ENCODE measurements around the gene KIAA1328.
A peak's percentile ranks its signal among the peaks of the same experiment; 100 is the strongest.
"Not testable (repeated sequence)": the region's sequence is repeated elsewhere in the genome, so short reads cannot be mapped to it uniquely, and the experiment has no call there.

The KIAA1328 gene

DNA sequence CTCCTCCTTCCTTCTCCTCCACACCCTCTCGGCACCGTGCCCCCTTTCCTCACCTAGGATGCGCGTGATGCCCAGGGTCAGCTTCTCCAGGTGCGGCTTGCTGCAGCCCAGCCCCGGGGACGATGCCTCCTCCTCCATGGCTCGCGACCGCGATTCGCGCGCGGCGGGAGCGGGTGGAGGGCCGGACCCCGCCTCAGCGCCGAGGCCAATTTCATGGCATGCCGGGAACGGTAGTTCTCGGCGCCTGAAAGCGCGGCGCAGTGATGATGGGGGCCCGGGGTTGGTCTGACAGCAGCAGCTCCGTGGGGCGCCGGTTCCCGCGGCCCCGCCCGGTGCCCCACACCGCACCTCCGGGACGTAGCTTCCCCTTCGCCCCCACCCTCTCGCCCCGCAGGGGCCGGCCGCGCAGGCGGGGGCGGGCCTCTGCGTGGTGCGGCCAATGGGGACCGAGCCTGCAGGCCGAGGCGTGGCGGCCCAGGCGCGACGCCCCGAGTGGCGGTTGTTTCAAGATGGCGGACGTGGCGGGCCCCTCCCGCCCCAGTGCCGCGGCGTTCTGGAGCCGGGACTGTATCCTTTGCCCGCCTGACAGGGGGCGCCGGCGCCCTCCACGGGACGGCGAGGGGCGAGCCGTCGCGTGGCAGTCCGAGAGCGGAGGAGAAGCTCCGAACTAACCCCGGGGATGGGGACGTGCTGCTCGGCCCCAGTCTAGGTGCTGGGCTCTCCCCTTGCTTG lies at the start of gene KIAA1328, which contains the start of gene TPGS2:
KIAA1328 (plus strand) TSS at position 498 of the 732 bp plus-strand sequence; CDS start at position 510, 12 bp downstream.
TPGS2 (minus strand) TSS at position 373 of the 732 bp plus-strand sequence; CDS start at position 138, 235 bp downstream.
- DNase-seq = peak; percentile 57

DNA sequence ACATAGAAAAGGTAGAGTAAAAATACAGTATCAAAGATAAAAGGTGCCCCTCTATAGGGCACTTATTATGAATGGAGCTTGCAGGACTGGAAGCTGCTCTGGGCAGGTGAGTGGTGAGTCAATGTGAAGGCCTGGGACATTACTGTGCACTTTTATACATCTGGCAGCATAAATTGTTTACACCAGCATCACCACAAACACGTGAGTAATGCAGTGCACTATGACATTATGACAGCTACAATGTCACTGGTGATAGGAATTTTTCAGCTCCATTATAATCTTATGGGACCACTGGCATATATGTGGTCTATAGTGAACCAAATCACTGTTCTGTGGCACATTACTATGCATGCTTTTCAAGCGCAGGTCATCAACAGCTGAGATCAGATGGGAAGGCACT lies 48.2 kb upstream of the KIAA1328 start:
- no peak for DNase-seq

DNA sequence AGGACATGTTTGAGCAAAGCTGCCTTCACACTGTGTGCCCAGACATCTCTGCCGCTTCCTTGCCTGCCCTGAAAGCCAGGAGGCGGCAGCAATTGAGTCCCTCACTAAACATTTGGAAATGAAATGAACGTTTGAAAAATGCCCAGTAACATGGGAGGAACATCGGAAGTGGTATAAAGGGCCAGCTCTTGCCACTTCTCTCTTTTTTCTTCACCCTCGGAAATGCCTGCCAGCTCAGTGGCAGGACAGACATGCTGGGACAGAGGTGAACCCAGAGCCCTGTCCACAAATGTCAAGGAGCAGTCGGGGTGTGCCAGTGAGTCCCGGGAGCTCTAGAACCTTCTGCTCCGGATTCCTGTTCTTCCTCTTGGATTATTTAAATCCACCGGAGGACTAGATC lies 46.2 kb upstream of the KIAA1328 start:
- DNase-seq = no peak

DNA sequence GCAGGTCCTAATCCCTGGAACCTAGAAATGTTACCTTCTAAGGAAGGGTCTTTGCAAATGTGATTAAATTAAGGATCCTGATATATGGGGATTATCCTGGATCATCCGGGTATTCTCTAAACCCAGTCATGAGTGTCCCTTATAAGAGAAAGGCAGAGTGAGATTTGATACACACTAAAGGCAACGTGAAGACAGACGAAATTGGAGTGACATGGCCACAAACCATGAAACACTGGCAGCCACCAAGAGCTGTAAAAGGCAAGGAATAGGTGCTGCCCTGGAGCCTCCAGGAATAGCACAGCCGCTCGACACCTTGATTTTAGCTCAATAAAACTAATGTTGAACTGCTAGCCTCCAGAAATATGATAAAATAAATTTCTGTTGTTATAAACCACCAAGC lies 45.1 kb upstream of the KIAA1328 start:
- DNase-seq = no peak

DNA sequence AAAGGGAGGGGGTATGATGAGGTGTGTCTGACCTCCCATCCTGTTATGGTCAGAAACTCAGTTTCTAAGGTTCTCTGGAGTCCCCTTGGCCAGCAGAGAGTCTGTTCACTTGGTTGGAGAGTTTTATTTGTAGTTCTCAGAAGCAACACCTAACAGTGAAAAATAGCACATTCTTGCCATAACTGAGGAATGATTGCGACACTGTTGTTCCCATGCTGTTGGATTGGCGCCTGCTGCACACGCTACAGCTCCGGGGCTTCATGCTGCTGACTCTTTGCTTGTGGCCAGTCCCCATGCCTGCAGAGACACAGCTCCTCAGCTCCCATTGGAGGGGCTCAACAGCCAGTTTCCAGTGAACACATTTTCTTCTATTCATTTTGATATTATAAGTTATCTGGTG lies 42.2 kb upstream of the KIAA1328 start:
- no peak for DNase-seq

DNA sequence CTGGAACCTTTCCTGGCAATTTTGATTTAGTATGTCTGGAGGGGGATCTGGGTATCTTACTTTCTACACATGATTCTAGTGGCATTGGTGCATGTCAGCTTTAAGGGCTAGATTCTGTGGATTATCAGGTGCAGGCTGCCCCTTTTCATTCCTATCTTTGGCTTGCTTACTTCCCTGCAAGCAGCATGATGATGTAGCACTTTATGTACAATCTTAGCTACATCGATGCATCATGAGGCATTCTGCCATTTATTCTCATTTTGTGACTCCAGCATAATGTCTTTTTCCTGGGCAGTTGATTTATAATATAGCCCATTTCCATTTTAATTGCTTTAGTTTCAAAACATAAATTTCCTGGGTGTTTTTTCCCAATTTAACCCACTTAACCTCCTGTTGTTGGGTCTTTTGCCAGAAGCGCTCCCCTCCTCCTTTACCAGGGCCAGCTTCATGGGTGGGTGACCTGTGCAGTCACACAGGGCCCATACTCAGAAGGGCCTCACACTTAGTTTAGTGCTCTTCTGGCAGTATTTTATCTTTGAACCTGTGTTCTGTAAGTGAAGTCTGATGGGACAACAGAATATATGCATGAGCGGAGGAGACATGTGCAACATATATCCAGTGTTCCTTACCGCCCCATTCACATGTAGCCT lies 36.2 kb upstream of the KIAA1328 start:
- DNase-seq = no peak

DNA sequence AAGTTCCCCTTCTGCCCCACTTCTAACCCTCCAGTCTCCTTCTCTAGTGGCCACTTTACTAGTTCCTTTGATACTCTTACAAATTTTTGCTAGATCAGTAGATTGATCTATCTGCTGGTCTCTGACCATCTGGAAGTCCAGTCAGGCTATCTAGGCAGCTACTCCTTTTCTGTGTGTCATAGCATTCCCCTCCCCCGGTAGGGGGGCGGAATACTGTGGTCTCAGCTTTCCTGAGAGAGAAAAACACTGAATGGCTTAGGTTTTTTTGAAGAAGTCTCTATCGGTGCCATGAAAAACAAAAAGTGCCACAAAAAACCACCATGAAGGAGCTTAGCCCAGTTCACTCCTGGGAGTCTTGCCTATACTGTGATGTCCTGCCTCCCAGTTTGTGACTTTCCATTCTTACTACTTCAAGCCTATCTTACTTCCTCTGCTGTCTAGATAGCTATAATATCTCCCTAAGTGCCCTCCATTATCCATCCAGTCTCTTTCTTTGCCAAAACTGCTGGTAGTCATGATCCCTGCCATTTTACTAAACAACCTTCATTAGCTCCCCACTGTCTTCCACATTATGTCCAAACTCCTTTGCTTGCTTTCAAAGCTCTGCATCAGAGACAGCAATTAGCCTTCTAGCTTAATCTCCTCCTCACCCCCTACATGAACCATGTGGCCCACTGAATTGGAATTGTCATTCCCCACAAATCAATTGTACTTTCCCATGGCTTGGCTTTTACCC lies 30.0 kb upstream of the KIAA1328 start:
- no peak for DNase-seq

DNA sequence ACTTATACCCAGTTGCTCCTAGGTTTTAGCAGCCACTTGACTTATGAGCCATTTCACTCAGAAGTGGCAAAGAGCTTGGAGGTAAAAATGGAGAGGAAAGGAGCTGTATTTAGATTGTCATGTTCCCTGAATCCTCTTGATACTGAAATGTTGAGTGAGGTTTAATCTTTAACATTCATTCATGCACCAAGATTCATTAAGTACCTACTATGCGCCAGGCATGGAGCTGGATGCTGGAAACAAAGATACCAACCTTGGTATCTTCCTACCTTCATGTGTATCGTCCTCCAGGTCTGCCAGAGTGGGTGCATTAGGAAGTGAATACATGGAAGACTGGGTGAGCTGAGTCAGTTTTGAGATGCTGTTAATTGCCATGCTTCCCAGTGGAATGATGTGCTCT lies 23.8 kb upstream of the KIAA1328 start:
- no peak for DNase-seq

DNA sequence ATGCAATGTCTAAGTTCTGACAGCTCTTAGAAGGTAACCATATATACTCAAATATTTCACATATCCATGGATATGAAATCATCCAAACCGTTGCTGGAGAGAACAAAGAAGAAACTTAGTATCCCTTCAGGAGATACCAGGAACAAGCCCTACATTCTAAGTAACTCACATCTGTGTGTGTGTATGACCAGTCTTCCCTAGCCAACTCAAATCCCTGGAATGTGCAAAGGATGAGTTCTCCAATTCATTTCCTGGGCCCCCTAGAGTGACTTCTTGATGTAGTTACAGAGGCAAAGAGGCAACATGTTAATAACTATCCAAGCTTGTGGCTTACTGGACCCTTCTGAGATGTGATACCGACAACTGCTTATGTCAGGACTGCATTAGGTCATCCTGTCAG lies 20.2 kb upstream of the KIAA1328 start:
- DNase-seq = no peak

DNA sequence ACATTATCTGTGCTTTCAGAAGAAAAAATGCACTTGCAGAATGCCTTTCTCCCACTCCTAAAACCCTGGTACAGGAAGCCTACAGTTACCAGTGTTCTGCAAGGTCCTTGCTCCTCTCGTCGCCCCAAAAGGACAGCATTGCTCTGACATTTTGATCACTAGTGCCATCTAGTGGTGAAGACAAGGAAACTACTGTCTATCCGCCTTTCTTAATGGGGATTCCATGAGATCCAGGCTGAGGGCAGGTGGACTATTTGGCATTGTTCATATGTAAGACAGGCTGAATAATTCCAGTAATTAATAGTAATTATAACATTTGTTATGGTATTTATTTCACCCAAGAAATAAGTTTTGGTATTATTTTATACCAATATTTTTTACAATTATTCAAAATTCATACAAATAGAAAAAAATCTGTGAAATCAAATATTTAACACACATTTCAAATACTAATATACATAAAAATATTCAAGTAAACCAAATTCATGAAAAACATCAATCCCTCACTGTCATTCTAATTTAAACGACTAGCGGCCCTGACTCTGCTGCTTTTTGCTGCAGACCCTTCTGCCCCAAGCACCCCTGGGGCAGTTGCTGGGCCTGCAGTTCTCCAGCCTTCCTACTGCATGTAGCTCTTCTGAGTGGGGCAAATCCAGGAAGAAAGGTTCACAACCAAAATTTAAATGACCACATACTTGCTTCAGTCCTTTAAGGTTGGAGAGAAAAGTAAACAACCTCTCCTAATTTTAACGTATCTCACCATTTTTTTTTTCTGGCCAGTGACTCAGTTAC lies 19.1 kb upstream of the KIAA1328 start:
- DNase-seq = peak; percentile 24

DNA sequence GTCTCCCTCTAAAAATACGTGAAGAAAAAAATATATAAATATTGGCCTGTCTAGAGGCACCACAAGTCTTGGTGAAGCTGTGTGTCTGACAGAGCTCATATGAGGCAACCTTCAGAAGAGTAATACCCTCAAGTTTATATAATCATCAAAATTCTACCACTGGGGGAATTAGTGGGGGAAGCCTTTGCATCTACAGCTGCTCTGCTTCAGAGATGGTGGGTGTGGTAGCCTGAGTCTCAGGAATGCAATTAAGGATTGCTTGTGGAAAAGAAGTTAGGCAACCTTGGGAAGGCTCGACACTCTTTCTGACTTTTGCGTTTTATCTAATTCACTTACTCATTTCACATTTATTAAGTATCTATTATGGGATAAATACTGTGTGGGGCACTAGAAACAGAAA lies 17.5 kb upstream of the KIAA1328 start:
- DNase-seq = no peak

DNA sequence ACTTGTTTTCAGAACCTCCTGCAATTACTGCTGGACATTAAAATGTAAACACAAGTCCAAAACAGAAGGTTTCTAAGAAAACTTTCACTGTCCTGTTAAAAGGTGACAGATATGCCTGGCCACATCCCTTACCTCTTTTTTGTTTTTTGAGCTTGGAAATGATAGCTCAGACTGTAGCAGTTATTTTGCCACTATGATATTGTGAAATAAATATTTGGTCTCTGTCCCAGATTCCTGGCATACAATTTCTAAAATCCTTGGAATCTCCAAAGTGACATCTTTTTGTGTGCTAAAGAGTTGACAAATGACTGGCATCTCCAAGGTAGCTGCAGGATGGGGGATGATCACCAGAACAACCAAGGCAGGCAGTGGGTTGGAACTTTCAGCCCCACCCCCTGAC lies 17.0 kb upstream of the KIAA1328 start:
- no peak for DNase-seq

DNA sequence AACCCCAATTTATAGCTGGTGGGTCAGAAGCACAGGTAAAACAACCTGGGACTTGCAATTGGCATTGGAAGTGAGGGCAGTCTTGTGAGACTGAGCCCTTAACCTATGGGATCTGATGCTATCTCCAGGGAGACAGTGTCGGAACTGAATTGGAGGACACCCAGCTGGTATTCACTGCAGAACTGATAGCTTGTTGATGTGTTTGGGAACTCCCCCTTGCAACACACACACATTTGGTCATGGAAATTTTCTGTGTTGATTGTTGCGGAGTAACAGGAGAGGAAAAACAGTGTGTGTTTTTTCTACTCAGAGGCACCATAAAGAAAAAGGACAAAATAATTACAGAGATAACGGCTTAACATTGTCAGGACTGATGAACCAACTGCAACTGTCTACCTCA lies 16.2 kb upstream of the KIAA1328 start:
- no peak for DNase-seq

DNA sequence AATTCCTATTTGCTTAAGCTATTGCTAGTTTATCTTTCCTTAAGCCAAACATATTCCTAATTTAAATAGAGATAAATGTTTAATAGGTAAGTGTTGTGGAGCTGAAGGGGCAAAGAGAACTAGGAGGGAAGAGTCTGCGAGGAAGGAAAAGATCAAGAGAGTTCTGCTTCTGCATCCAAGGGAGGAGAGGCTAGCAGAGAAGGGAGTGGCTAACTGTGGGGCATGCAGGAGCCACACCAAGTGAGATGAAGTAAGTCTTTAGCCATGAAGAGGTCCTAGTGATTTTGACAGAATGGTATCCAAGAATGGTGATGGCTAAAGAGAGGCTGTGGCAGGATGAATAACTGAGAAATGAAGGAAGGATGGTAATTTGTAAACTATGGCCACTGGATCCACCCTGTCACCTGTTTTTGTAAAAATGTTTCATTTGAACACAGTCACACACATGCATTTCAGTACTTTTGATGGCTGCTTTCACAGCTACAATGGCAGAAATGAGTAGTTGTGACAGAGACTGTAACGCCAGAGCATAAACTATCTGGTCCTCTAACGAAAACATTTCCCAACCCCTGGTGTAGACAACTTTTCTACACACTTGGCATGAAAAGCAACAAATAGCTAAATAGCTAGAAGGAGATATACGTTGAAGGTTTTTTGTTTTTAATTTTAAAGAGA lies 15.7 kb upstream of the KIAA1328 start:
- no peak for DNase-seq

DNA sequence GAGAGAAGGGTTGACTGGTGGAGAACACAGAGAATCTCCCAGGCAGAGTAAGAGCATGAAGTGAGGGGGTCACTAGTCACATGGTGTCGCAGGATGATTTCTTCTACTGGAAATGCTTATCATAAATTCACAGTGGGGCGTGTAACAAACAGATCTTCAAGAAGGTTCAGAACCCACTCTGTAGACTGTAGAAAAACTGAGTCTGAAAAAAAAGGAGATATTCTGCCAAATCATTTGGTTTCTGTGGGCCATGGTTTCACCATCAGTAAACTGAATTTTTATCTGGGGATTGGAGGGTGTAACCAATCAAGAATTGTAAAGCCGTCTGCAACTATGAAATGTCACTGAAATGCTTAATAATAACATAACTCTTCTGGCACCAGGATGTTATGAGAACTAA lies 15.1 kb upstream of the KIAA1328 start:
- DNase-seq = no peak

DNA sequence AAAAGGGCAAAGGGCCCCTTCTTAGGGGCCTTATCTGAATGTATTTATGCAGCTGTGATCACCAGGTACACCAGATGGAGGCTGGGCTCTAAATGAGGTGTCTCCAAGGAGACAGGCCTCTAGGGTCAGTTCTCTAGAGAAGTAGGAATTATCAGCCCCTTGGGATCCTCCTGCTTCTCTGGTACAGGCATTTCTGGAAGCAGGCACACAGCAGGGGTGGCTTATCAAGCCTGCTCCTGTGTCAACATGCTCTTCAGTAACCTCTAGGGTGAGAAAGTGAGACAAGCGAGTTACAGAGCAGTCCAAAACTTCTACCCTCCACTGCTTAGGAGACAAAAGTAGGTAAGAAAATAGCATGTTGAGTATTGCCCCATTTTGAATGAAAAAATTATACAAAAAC lies 13.9 kb upstream of the KIAA1328 start:
- DNase-seq = no peak

DNA sequence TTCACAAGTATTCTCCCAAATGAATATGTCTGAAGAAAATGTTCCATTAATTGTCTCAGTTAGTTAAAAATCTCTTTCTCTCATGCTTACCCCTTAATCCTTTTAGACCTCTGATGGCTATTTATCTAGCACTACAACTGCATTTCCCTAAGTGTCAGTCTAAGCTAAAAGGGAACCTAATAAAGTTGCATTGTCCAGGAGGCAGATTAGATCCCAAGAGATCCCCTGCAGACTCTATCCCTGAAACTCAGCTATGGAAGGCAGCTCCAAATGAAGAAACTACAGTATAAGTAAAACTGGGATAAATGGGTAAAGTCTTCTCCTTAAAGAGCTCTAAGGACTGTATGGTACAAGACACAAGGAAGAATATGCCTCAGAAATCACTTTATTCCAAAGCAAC lies 12.8 kb upstream of the KIAA1328 start:
- DNase-seq = not testable (repeated sequence)

DNA sequence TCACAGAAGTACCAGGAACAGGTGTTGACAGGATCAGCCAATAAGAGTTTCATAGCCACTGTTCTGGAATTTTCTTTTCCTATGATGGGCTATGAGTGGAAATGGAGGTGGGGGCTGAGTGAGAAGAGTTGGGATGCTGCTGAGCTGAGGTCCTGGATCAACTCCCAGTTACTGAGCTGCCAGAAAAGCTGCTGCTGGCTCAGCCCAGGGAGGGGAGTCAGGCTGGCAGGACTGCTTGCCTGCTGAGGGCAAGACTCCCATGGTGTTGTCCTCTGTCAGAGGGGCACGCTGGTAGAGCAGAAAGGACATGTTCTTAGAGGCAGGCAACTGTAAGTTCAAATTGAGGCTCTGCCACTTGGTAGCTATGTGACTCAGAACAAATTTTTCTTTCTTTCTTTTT lies 11.9 kb upstream of the KIAA1328 start:
- no peak for DNase-seq

DNA sequence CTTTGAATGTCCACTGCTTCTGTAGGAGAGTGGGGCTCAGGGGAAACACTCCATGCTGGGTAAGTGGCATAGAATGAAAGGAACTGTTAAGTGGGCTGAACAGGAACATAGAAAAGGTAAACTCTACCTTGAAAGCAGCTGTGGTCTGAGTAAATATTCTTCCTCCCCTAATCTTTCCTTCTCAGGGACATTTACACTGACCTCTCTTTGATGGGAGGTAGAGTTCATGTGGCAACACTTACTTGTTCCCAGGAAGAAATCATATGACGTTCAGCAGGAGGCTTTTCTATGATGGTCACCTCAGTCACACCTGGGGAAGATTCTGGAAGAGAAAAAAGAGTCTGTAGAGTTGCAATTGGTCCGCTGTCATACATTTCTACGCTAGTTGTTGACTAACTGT lies 10.3 kb upstream of the KIAA1328 start:
- no peak for DNase-seq

DNA sequence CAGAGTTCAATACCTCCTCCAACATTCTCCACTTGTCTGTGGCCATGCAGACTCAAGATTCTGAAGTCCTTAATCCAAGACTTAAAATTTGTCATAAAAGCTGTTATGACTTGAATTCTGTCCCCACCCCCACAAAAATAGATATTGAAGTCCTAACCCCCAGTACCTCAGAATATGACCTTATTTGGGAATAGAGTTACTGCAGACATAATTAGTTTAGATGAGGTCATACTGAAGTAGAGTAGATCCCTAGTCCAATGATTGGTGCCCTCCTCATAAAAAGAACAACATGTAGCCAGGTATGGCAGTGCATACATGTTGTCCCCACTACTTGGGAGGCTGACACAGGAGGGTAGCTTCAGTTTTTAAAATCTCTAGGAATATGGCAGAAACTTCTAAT lies 9.3 kb upstream of the KIAA1328 start:
- no peak for DNase-seq

DNA sequence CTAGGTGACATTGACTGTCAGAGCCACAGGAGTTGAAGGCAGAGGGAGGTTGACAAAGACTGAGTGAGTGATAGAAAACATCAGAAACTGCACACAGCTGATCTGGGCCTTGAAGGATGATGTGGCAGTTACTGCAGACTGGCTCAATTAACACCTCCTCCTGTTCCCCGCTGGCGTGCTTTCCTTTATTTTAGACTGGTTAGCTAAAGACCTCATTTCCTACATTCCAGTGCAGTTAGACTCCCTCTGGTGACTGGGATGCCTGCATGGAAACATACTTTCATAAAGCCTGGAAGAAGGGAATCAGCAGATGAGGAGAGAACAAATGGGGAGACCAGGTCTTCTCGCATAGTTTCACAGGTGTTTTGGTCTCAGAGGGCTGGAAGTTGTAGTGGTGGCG lies 7.2 kb upstream of the KIAA1328 start:
- DNase-seq = no peak

DNA sequence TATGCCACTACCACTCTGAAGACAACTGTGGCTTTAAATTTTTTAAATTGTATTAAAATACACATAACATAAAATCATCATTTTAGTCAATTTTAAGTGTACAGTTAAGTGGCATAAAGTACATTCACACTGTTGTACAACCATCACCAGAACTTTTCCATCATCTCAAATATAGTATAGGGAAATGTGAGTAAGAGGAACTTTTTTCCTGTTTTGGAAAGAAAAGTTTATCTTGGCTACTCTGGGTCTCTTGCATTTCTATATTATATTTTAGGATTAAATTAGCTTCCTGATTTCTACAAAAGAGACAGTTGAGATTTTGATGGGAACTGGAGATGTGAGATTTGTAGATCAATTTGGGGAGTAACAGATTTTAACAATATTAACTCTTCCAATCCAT lies 3.4 kb upstream of the KIAA1328 start:
- DNase-seq = no peak

DNA sequence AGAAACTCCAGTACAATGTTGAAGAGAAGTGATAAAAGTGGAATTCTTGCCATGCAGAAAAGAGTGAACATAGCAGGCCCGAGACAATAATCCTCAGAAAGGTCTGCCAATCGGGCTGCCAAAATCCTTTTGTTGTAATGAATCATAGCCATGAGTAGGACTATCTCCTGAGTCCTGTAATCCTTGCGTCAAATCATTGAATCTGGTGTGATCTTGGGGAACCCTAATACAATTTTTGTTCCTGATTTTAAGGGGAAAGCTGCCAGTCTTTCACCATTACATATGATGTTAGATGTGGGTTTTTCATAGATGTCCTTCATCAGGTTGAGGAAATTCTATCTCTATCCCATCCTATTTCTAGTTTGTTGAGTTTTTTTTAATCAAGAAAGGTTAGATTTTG lies 2.4 kb upstream of the KIAA1328 start:
- DNase-seq = no peak

Data from SHP77 treated with DMSO at 0.1 percent for 48 hours (cell line).